GM18508 (cell line): ENCODE measurements around the gene CCL2.

Experiments
- ATAC-seq: cut with Tn5 transposase; IDR thresholded peaks from one replicate; pipeline ENCODE4 v1.9.1; 2021; ENCODE audit warnings: moderate number of reproducible peaks; ENCODE audit not compliant: insufficient read depth, unreplicated experiment

The CCL2 gene

GRCh38 chr17:34259146-34259545, 4.1 kb downstream of the CCL2 start:
- no peak for ATAC-seq

- ATAC-seq = no peak
Observed at GRCh38 chr17:34260861-34261260, 5.8 kb downstream of the CCL2 start.

DNA sequence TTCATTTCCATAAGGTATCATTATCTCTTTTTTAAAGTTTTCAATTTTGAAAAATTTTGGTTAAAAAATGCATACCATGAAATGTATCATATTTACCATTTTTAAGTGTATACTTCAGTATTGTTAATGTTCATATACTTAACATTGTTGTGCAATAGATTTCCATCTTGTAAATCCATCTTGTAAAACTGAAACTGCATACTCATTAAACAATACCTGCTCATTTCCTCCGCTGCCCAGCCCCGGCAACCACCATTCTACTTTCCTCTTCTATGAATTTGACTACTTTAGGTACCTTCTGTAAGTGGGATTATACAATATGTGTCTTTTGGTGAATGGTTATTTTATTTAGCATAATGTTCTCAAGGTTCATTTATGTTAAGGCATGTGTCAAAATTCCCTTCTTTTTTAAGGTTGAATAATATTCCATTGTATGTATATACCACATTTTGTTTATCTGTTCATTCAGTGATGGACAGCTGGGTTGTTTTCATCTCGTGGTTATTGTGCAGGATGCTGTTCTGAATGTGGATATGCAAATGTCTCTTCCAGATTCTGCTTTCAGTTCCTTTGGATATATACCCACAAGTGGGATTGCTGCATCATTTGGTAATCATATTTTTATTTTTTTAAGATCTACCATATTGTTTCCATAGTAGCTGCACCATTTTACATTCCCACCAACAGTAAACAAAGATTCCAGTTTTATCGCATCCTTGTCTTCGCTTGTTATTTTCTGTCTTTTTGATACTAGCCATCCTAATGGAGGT, 6.7 kb downstream of the CCL2 start:
- ATAC-seq = no peak

GRCh38 chr17:34265711-34266110, 10.6 kb downstream of the CCL2 start:
- no peak for ATAC-seq

DNA sequence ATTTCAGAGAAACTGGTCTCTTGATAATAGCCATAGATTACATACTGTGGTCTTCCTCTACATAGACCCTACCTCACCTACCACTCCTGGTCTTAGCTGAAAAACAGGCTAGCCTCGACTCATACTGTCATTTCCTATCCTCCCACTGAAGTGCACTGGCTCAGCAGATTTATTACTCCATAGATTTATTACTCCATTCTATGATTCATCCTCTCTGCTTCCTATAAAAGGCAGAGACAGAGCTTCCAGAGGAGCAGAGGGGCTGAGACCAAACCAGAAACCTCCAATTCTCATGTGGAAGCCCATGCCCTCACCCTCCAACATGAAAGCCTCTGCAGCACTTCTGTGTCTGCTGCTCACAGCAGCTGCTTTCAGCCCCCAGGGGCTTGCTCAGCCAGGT, 14.9 kb downstream of the CCL2 start, which contains the start of gene CCL7:
TSS of gene CCL7 (plus strand) at position 253 of the 400 bp plus-strand sequence. CDS start at position 323, 70 bp downstream.
- ATAC-seq = no peak

- no peak for ATAC-seq
Observed at GRCh38 chr17:34275881-34276280, 20.8 kb downstream of the CCL2 start.

GRCh38 chr17:34276826-34277225, 21.7 kb downstream of the CCL2 start:
- no peak for ATAC-seq

DNA sequence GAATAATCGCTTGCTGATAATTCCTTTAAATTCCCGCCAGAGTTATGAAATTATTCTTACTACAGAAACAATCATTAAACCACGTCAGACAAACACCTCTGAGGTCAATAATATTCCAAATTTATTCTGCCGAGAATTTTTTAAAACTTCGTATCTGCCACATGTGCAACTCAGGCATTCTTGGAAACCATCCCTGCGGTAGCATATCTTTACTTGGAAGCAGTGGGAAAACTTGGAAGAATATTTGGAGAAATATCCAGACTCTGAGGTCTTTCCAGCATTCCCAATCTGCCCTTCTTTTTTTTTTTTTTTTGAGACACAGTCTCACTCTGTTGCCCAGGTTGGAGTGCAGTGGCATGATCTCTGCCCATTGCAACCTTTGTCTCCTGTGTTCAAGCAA, 28.5 kb downstream of the CCL2 start:
- ATAC-seq = no peak

DNA sequence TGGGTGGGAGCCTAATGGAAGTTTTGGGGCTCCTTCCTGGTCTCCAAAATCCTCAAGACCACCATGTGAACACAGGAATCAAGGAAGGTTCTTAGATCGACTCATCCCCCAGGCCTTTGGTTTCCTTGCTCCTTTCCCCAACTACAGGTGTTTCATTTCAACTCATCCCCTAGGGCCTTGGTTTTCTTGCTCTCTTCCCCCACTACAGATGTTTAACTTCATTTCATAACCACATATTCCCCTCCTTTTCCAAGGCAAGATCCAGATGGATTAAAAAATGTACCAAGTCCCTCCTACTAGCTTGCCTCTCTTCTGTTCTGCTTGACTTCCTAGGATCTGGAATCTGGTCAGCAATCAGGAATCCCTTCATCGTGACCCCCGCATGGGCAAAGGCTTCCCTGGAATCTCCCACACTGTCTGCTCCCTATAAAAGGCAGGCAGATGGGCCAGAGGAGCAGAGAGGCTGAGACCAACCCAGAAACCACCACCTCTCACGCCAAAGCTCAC, 30.3 kb downstream of the CCL2 start, which contains the start of gene CCL11:
TSS of gene CCL11 (plus strand) at position 457 of the 507 bp plus-strand sequence. CDS start 67 bp downstream, outside the sequence.
- ATAC-seq = no peak

GRCh38 chr17:34287875-34288274, 32.8 kb downstream of the CCL2 start:
- ATAC-seq = no peak

DNA sequence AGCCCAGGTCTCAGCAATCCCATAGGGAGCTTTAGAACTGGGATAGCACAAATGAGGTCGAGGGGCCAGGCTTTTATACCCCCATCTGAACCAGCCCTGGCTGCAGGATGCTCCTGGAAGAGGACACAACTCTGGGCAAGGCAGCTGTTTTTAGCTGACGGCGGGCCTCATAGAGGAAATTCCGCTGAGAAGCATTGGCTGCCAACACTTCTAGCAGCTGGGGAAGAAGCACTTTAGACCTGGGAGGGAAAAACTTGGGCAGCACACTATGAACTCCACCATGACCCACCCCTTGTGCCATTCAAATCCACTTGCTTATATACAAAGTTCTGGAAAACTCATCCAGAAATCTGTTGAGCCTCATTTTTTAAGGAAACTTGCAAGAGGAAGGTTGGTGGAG, 35.5 kb downstream of the CCL2 start:
- ATAC-seq = no peak

GRCh38 chr17:34291721-34292348, 36.8 kb downstream of the CCL2 start:
- ATAC-seq = no peak

- ATAC-seq = no peak
Observed at GRCh38 chr17:34299027-34299426, 43.9 kb downstream of the CCL2 start.

GRCh38 chr17:34299956-34300577, 45.0 kb downstream of the CCL2 start:
- ATAC-seq = no peak

- no peak for ATAC-seq
Observed at GRCh38 chr17:34300652-34301370, 45.7 kb downstream of the CCL2 start.

GRCh38 chr17:34301986-34302385, 46.9 kb downstream of the CCL2 start:
- ATAC-seq = no peak

DNA sequence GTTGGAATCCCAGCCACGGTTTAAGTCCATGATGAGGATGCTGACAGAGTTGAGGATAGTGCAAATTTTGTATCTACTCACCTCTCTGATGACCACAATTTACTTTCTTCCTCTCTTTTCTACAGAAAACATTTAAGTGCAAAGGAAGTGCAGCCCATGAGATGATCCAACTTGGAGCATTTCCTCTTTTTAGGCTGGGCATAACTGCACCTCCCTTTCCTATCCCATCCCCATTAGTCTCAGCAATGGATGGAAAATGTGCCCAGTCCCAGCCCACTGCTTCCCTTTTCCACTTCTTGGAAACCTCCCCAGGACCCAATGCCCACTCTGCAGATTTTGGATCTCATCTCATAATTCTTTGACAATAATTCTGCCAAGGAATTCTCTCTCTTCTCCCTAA, 47.6 kb downstream of the CCL2 start:
- no peak for ATAC-seq

DNA sequence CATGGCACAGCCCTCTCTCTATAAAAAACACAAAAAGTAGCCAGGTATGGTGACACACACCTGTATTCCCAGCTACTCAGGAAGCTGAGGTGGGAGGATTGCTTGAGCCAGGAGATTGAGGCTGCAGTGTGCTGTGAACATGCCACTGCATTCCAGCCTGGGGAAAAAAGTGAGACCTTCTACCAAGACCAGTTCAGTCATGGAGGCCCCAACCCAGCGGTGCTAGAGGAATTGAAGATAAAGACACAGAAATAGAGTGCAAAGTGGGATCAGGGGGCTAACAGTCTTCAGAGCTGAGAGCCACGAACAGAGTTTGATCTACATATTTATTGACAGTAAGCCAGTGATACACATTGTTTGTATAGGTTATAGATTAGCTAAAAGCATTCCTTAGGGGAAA, 48.5 kb downstream of the CCL2 start:
- ATAC-seq = no peak

- ATAC-seq = no peak
Observed at GRCh38 chr17:34305061-34305460, 50.0 kb downstream of the CCL2 start.

DNA sequence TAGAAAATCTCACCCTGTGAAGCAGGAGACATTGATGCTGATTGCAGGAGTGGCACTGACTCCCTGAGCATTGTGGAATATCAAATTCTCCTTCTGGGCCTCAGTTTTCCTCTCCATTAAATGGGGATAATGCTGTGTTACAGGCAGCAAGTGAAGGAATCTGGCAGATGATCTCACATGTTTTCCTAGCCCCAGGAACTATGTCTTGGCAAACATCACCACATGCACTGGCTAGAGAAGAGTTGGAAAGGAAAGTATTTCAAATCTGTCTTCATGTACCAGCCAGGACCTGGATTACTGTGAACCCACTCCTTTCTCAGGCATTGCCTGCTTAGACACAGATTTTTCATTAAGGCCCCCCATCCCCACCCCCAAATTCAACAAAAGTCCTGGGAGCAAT, 50.5 kb downstream of the CCL2 start:
- ATAC-seq = no peak
